Suprapubic skin (tissue), 4 donors: ENCODE results near the gene TEX13C.

Source experiments
- CTCF ChIP-seq, 2 donors: fragments of 200-600 bp in 1 of 2; fragments of 450-650 bp in 1 of 2; sonication (generic) in 1 of 2; IDR thresholded peaks; one replicate each; pipeline ENCODE4 v1.5.1; 2016 to 2019; ENCODE audit warnings: antibody characterized with exemption in 2 of 2, mild to moderate bottlenecking in 1 of 2, moderate library complexity in 1 of 2
- POLR2A ChIP-seq, 2 donors: fragments of 450-650 bp; IDR thresholded peaks; one replicate each; pipeline ENCODE4 v1.6.1; 2017; ENCODE audit warnings: antibody characterized with exemption in 2 of 2, mild to moderate bottlenecking in 2 of 2, moderate library complexity in 2 of 2
- POLR2AphosphoS5 ChIP-seq, 3 donors: sonication (generic); formaldehyde crosslinking; IDR thresholded peaks; one replicate each; pipeline ENCODE4 v1.6.1; 2017; ENCODE audit warnings: antibody characterized with exemption in 3 of 3

DNA sequence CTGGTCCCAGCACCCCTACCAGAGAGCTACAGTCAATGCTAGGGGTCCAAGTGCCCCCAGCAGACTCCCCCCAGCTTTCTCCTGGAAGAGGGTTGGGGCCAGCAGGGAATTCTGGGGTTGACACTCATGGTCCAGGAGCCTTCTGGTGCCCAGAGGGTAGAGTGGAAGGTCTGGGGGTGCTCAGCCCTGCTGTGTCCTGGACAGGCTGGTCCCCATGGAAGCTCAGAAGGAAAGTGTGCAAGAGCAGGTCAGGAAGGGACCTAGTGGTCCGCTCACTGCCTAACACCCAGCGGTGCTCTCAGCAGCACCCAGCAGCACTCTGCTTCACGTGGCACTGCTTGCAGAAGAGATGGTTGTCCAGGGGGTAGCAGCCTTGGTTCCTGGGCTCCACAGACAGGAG, 6.9 kb downstream of the TEX13C start:
- TF ChIP-seq CTCF (IDR thresholded peaks at IDR 0.05) (no peak), POLR2AphosphoS5 (IDR thresholded peaks at IDR 0.05) (no peak), POLR2A (IDR thresholded peaks at IDR 0.05) (no peak)
